GM19099 (cell line): ENCODE measurements around the gene HHIP.

ENCODE experiments used
- POLR2A ChIP-seq: IDR thresholded peaks from 3 replicates; pipeline ENCODE4 v1.6.1; 2011; ENCODE audit warnings: low read depth; ENCODE audit not compliant: insufficient read length; ENCODE audit errors: extremely low read depth

The HHIP gene, protein sequence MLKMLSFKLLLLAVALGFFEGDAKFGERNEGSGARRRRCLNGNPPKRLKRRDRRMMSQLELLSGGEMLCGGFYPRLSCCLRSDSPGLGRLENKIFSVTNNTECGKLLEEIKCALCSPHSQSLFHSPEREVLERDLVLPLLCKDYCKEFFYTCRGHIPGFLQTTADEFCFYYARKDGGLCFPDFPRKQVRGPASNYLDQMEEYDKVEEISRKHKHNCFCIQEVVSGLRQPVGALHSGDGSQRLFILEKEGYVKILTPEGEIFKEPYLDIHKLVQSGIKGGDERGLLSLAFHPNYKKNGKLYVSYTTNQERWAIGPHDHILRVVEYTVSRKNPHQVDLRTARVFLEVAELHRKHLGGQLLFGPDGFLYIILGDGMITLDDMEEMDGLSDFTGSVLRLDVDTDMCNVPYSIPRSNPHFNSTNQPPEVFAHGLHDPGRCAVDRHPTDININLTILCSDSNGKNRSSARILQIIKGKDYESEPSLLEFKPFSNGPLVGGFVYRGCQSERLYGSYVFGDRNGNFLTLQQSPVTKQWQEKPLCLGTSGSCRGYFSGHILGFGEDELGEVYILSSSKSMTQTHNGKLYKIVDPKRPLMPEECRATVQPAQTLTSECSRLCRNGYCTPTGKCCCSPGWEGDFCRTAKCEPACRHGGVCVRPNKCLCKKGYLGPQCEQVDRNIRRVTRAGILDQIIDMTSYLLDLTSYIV

DNA sequence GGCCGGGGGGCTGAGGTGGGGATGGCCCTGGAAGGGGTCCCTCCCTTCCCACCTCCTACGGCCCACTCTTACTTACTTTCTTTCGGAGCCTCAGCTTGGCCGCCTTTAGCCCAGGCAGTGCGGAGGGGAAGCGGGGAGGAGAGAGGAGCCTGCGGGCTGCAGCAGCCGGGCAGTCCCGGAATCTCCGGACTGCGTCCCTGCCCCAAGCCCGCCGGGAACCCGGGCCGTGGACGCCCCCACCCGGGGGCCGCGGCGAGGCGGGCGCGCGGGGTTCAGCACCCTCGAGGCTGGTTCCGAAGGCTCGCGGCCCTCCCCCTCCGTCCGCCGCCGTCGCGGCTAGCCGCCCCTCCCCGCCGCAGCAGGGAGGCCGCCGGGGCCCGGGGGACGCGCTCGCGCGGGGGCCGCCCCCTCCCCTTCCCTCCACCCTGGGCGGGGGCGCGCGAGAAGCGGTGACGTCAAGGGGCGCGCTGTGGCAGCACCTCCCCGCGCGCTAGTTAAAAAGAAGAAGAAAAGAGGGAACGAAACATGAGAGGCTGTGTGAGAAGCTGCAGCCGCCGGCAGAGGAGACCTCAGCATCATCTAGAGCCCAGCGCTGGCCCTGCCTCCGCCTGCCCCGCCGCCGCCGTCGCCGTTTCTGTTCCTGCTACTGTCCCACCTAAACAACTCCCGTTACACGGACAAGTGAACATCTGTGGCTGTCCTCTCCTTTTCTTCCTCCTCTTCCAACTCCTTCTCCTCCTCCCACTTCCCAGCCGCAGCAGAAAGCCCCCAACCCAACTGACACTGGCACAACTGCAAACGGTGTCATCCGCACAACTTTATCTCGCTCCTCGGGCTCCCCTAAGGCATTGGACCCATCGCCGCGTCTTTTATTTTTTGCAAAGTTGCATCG, at the start of gene HHIP:
Gene HHIP, plus strand, starts transcription at position 526 of the 892 bp plus-strand sequence. CDS start 520 bp downstream, outside the sequence.
- no peak for TF ChIP-seq POLR2A

DNA sequence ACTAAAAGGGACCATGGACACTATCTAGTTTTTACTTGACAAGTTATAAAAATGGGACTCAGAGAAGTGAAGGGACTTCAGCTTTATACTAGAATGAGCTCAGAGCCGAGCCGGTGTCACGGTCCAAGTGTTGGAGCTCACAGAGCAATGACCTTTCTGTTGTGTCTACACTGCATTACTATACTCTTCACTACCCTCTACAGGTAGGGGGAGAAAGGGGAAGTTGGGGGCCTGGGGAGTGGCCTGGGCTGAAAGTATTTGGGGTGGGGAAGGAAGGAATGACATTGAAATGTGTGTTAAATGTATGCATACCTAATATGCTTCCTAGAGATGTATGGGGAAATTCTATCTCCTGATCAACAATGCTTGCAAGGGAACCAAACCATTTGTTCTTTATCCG, 48.8 kb upstream of the HHIP start:
- TF ChIP-seq POLR2A, result no peak

DNA sequence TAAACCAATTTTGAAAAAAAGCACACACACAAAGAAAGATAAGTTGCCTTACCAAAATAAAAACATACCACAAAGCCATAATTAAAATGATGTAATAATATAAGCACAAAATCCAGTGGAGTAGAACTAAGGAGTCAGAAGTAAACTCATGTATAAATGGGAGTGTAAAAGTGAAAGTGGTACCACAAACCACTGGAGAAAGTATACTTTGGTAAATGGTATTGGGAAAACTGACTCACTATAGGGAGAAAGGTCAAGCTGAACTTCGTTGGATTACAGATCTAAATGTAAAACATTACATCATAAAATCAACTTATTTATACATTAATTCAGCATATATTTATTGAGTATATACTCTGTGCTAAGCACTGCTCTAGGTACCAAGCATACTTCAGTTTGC, 46.3 kb upstream of the HHIP start:
- no peak for TF ChIP-seq POLR2A

DNA sequence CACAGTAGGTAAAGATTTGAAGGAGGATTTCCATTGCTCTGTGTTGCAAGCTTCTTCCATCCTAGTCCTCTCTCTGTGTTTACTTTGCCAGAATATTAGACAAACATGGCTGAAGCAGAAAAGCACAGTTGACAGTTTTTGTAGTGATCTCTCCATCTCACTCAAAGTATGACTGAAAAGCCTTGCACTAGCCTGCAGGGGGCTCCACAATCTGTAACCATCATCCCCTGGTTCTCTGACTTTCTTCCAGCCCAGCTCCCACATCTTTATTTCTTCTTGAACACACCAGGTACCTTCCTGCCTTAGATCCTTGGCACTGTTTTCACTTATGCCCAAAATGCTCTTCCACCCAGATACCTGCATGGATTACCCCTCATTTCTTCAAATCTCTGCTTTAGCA, 34.1 kb upstream of the HHIP start:
- no peak for TF ChIP-seq POLR2A

DNA sequence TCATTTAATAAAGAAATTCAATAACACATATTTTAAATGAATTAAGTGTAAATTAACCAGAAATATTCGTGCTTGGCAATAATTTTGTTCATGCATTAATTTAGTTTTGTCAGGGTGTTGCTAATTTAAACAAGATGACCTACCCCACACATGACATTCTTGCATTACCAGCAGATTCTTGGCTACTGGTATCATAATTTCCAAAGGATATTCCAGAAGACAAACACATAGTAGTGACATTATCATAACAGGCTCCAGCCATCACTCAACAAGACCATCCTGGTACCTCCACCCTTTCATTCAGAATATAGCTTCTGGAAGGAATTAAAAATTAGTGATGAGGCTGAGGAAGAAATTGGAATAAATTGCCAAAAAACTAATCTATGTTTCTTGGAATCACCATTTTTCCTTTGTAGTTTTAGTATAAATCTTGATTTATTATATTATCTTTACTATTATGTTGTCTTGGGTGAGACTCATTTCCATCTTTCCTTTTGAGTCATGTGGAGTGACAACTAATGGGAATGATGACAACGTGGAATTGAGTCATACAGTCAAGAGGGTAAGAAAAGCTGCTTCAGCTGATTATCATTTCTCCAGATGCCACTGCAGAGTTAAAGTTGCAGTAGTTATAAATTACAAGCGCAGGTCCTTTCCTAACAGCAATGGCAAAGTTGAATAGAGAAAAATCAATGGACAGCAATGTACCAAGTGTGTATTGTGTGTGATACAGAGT, 30.9 kb upstream of the HHIP start:
- TF ChIP-seq POLR2A, result no peak

DNA sequence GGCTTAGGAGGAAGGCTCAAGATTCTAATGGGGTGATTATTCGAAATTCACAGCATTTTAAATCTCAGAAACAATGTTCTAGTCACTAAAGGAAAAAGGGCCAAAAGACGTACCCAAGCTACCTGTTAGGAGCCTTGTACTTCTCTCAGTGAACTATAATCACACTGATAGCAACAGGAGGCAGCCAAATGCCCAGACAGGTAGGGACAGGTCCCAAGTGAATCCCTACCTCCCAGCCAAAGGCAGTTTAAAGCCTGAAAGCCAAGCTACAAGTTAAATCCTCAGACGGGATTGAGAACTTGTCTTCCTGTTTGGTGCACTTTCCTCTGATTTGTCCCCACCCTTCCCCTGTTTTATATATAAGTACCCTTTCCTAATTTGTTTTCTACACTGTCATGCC, 24.3 kb upstream of the HHIP start:
- no peak for TF ChIP-seq POLR2A

DNA sequence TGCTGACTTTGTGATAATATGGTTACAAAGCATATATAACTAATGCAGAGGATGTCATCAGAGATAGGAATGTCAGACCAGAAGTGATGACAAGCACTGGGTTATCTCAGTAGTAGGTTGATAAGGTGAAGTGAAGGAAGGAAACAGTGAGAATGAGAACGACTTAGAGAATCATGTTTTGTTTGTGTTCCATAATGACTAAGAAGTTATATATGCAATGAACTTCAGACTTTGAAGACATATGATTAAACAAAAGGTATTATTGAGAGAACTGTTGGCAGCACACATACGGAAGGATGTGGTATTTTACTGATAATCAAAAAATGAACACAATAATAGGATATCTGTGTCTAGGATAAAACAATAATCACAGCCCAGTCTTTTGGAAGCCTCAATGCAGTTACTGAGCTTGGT, 18.3 kb upstream of the HHIP start:
- TF ChIP-seq POLR2A, result no peak

DNA sequence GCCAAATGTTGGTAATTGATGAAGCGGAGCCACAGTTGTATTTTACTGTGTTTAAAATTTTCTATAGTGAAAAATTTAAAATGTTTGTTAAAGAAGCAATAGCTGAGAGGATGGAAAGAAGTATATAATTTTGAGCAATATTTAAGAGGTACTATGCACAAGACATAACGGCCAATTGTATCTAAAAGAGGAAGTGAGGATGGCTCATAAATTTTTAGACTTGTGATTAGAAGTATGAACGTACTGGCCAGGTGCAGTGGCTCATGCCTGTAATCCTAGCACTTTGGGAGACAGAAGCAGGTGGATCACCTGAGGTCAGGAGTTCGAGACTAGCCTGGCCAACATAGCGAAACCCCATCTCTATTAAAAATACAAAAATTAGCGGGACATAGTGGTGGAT, 12.7 kb upstream of the HHIP start:
- TF ChIP-seq POLR2A, result no peak

DNA sequence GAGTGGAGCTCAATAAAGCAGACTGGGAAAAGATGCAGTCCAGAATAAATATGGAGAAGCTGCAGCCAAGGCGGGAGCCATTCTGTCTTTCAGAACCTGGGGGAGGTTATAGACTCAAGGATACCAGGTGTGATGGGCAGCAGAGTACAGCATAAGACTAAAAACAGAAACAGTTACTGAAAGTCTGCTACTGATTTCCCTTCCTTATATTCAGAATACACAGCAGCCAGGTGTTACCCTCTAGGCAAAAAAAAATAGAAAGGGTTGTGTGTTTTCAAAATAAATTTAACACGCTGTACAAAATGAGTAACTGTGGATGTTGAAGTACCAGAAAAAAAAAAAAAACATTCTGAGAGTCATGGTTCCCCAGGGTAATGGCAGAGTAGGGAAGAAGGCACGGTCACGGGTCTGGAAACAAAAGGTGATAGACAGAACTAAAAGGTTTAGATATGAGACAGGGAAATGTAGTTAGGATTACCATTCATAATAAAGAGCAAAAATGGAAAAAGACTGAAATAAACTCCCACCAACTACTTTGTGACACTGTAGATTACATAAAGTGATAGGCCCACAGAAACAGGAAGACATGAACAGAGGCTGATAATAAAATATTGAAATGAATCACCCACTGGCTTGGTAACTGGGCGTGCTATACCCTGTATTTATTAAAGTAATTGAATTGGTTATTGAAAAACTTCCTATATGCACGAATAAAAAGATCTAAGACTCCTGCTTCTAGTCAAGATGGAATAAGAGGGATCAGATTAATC, 10.8 kb upstream of the HHIP start:
- no peak for TF ChIP-seq POLR2A

DNA sequence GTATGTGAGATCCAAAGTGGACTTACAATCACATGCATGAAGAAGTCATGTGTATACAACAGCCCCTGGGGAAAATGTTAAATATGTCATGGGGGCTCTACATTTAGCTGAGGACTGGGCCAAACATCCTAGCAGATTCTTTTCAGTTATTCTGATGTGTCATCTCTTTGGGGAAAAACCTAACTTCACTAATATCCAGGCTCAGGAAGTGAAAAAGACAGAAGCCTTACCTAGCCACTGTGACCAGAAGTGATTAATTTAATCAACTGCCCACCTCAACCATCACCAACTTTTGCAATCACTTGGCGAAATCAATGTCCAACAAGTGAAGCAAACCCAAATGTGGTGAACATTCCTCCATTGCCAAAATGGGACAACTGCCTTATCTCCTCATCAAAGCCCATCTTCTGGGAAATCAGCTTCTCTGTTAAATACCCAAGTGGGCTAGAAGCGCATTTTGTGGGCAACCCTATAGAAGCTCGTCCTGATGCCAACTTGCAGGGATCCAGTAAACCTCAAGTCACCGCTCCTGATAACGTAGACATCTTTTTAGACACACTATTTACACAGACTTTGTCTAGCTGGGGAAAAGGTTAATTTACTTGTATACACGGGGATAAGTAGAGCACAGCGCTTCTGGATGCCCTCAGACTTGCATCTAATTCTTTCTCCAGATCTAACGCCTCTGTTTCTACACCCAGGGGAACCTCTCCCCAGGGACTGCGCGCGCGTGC, 1.4 kb upstream of the HHIP start:
- no peak for TF ChIP-seq POLR2A

DNA sequence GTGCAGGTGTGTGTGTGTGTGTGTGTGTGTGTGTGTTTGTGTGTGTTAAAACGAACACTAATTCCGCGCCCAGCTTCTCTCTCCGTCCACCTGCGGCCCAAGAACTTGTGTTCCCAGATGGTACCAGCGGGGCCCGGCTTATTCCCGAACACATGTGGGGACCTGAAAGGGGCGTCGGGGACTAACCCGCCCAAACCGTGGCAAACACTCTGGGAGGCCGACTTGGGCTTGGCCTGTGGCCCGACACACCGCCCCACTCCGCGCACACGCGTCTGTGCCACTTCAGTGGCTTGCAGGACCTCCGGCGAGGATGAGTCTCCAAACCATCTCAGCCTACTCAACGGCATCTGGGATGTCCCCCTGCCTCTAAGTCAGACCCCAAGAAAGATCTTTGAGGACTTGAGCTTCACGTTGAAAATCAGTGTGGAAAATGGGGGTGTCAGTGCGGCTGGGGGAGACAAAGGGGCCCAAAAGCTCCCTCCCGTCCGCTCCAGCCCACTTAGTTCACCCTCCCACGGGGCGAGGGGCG, 790 bp upstream of the HHIP start:
- TF ChIP-seq POLR2A, result no peak

DNA sequence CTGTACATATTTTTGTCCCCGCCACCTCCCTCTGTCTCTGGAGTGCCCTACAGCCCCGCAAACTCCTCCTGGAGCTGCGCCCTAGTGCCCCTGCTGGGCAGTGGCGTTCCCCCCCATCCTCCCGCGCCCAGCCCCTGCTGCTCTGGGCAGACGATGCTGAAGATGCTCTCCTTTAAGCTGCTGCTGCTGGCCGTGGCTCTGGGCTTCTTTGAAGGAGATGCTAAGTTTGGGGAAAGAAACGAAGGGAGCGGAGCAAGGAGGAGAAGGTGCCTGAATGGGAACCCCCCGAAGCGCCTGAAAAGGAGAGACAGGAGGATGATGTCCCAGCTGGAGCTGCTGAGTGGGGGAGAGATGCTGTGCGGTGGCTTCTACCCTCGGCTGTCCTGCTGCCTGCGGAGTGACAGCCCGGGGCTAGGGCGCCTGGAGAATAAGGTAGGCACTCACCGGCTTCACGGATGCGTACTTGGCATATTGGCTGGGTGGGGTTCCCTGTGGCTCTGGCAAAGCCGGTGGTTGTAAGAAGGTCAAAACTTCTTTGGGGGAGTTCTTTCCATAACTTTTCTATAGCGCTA, 653 bp downstream of the HHIP start:
- TF ChIP-seq POLR2A, result no peak

DNA sequence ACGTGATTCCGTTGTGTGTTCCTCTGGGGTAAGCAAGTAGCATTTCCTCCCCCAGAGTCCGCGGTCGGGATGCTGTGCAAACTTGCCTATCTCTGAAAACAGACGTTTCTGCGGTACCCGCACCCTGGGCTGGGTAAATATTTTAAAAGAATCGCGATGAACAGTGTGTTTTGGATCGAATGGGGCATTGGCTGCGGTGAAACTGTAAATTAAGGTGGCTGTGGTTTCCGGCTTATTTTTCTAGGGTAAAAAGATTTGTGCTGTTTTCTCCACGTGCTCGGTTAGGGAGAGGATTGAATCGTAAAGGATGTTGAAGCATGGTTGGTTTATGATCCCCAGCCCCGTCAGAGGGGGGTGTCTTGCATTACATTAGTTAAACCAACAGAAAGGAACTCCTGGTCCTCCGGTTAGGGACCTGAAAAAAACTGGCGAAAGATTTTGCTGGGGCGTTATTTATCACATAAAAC, 1.2 kb downstream of the HHIP start:
- TF ChIP-seq POLR2A, result no peak
